Endometrial microvascular endothelial cells (primary cell): ENCODE data around the gene CAPN5. TPM values are rescaled to one million over a fixed set of nuclear protein-coding genes. Genes with fewer than 3 reads are reported as not detected.
"Not testable (repeated sequence)": the region's sequence is repeated elsewhere in the genome, so short reads cannot be mapped to it uniquely, and the experiment has no call there.

Experiments used
- in situ Hi-C: cut with HindIII; loops from 2 replicates; pipeline ENCODE4 v1.10.0; 2017; ENCODE audit warnings: low sequenced_read_pairs, low pct_unique_long_range_greater_than_20kb; ENCODE audit errors: inconsistent ontology term
- total RNA-seq: library from RNA; depleted of rRNA; stranded (reverse); fragments of >200 nt; gene quantifications from one replicate; pipeline ENCODE4 v1.2.3, GENCODE V29; 2015; ENCODE audit errors: inconsistent ontology term

Gene CAPN5
- 3.5 TPM for total RNA-seq

DNA sequence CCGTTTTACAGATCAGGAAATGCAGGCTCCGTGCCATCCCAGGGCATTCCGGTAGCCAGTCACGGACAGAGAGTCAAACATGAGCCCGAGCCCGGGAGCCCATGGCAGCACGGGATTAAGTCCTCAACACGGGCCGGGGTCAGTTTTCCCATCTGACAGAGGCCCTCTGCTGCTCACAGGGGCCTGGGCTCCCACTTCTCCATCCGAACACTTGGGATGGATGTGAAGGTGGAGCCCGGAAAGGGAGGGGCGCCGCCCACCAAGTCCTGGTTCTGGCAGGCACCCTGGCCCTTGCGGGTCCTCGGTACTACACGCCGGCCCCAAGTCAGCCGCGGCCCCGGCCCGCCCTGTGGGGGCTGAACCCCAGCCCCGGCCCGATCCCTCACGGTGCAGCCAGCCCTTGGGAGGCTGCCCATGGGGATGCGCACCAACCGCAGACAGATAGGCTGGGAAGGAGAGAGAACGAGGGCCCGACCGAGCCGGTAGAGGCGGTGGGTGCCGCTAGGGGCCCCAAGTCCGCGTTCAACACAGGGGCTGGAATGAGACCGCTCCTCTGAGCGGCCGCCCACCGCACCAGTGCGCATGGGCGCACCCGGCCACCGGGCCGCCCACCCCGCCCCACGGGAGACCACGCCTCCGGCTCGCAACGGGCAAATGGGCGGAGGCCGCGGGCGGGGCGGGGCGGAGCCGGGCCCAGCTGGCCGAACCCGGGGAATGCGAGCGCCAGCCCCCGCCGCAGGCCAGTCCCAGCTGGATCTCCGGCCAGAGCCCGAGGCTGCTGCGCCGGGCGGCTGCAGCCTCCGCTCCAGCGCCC lies at the start of gene CAPN5:
CAPN5 (plus strand) TSS at position 743 of the 814 bp plus-strand sequence. CDS start 17,916 bp downstream, outside the sequence.
- in situ Hi-C loops, result no loop called here

DNA sequence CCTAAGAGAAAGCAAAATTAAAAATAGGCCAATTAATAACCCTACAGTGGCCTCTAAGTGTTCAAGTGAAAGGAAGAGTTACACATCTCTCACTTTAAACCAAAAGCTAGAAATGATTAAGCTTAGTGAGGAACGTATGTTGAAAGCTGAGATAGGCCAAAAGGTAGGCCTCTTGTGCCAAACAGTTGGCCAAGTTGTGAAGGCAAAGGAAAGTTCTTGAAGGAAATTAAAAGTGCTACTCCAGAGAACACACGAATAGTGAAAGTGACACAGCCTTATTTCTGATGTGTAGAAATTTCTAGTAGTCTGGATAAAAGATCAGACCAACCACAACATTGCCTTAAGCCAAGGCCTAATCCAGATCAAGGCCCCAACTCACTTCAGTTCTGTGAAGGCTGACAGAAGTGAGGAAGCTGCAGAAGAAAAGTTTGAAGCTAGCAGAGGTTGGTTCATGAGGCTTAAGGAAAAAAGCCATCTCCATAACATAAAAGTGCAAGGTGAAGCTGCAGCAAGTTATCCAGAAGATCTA lies 48.3 kb upstream of the CAPN5 start:
- in situ Hi-C loops, result not testable (repeated sequence)

DNA sequence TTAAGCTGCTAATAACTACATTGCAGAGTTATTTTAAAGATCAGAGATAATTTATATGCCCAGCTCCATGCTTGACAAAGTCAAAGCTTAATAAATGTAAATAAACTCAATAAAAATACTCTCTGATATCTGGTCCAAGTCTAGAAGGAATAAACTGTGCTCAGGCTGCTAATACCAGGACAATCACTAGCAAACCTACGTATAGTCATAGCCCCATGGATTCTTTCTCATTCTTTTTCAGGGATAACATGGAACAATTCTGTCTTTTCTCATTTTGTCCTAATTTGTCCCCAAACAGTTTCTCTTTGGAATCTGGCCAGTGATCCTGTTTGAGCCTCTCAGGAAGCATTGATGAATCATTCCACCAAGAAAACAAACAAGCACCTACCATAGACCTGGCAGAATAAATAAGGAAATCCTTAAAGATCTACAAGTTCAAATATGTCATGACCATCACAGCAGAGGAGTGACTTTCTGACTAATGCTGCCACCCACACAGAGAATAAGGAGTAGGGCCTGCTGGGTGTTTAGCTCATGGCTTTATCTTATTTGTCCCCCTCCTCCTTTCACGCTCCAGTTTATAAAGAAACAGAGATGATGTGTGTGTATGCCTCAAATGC lies 46.7 kb upstream of the CAPN5 start:
- in situ Hi-C loops, result no loop called here

DNA sequence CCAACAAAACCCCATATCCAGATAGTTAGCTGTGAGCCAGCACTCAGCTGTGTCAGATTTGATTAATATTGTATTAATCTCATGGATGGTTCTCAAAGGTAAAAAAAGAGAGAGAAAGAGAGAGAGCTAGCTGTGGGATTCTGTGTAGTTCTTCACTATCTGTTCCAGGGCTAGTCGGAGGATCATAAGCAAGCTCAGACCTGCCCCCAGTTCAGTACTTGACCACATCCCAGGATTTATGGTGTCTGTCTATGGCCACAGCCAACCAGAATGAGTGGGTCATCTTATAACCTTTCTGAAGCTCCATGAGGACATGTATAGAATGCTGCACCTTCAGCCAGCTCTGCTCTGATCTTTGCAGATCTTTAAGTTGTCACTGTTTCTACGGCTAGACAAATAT lies 46.0 kb upstream of the CAPN5 start:
- in situ Hi-C loops, result no loop called here

DNA sequence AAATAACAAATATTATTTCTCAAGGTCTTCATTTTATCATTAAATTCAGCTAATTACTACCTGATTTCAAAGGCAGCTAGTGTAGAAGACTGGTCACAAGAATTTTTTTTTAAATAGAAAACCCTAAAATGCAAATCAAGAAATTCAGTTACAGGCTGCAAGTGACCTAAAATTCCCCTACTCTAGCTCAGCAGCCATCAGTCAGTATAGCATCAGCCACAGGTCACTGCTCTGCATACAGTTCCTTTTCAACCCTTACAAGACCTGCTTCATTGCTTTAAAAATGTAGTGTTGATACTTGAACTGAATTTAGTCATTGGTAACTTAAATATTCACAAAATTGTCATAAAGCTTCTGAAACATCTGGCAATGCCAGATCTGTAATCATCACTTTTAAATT lies 42.0 kb upstream of the CAPN5 start:
- in situ Hi-C loops, result no loop called here

DNA sequence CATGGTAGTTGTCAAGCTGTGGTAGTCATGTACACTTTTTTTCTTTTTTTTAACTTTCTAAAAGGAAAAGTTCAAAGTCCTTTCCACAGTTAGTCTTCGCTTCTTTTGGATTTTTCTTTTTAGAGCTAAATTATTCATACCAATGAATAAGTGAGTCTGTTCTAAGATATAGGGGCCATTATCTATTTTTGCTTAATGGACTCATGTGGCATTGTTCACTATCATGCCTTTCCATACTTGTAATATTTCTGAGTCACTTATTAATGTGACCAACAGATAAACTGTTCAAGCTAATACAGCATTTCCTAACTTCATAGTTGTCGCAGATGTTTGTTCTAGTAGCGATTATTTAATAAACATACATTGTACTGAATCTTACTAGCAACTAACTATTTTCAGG lies 40.5 kb upstream of the CAPN5 start:
- in situ Hi-C loops, result no loop called here

DNA sequence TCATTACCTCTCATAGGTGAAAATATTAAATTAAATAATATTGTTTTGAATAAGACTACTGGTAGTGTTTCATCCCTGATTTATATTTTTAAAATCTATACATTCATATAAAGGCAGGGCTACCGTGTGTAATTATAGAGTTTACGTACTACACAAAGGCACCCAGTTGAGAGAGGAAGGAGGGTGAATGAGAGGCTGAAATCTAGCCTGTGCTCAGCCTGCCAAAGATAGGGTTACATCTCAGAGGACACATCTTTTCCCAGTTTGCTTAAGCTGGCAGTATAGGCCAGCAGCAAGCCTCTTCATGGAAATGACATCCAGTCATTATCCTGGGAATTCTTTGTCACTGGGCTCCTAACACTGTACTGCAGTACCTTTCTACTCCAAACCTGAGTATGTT lies 40.0 kb upstream of the CAPN5 start:
- in situ Hi-C loops, result no loop called here

DNA sequence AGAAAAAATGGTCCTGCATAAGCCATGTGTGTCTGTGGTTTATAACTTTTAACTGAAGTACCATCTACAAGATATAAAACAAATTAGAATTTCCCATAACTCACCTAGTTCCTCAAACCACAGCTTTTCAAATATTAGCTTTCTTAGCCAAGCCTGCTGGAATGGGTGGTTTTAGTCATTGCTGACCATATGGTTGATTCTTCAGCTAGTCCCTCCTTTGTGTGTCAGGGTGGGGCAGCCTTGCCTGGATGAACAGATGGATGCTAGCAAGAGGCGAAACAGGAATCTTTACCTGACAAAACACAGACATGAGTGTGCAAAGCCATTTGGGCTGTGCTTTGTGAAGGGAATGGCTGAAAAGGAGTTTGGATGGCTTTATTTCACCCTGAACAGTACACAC lies 39.5 kb upstream of the CAPN5 start:
- in situ Hi-C loops, result no loop called here

DNA sequence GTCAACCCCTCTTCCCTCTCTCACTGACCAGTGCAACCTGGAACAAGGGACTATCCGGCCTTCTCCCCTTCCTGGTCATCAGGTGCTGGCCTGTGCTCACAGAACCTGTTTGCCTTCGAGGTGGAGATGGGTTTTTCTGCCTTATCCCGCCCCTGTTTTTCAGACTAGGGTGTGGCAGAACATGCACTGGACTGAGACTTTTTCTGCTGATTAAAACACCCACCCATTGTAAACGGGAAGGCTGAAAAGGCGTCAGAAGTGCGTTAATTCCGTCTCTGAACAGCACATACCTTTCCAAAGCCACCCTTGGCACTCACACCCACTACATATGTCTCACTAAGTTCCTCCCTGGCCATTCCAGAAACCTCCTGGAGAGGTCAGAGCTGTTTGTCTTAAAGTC lies 36.9 kb upstream of the CAPN5 start:
- in situ Hi-C loops, result no loop called here

DNA sequence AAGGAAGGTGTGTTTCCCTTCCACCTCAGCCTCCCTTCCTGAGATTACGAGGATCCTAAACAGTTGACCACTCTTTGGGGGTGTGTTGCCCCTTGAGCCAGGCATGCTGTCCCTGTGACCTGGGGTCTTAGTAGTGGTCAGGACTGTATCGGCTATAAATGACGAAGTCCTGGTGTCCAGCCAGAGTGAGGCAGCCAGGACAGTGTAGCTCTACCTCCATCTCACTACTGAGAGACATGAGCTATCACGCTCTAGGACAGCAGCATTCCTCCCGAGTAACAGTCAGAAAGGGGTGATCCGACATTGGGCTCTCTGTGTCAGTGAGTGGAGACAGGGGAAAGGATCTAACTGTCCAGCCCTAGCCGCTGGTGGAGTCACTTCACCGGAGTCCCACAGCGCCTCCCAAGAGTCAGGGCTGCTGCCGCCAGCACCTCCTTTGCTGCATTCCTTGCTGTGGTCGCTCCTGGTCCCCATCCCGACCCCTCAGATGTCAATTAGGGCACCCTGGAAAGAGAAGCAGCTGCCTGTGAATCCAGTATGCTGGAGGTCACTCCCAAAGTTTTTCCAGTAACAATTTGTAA lies 35.8 kb upstream of the CAPN5 start:
- in situ Hi-C loops, result no loop called here

DNA sequence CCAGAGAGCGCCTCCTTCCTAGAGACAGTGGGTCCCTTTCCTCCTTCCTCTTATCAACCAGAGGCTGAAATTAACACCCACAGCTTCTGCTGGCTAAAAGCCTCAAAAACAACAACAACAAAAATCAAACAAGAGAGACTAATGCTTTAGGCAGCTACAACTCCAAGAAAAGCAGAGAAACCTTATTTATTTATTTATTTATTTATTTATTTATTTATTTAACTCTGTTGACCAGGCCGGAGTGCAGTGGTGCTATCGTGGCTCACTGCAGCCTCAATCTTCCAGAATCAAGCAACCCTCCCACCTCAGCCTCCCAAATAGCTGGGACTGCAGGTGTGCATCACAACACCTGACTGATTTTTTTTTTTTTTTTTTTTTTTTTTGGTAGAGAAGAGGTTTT lies 35.2 kb upstream of the CAPN5 start:
- in situ Hi-C loops, result no loop called here

DNA sequence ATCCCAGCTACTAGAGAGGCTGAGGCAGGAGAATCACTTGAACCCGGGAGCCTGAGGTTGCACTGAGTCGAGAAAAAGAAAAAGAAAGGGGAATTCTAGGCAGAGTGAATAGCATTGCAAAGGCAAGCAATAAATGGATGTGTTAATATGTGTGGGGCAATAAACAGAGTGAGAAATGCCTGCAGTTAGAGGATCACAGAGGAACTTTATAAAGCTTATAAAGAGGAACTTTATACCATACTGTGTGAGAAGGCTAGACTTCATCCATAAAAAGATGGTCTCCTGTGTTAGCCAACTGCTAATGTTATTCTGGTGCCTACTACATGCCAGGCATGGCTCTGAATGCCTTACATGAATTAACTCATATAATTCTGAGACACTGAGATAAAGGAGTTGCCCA lies 31.7 kb upstream of the CAPN5 start:
- in situ Hi-C loops, result no loop called here

DNA sequence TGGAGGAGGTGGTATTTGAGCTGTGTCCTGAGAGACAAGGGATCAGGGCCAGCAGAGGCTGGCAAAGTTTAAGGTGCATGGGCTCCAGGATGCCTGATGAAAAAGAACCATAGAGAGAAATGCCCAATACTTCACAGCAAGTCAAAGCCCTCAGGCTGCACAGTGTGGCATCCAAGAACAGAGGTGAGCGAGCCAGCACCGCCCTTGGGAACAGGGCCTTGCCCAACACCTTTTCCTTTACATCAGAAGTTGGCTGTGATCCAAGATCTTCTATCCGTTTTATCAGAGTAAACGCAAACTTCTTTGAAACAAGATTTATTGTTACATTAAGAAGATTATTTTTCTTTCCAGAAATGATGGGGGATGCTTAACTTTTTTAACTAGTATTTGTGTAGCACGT lies 31.2 kb upstream of the CAPN5 start:
- in situ Hi-C loops, result no loop called here

DNA sequence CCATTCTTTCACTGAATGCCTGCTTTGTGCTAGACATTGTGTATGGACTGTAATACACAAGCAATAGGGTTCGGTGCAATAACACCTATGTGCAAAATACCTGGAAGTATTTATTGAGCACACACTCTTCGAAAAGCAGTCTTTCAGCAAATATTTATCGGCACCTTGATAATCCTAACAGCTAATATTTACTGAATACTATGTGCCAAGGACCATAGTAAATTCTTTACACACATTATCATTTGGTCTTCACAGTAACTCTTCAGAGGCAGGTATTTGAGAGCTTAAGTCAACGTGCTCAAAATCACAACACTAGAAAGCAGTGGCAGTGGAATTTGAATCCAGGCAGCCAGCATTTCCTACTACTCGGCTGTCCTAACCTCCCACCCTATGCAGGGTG lies 30.4 kb upstream of the CAPN5 start:
- in situ Hi-C loops, result no loop called here

DNA sequence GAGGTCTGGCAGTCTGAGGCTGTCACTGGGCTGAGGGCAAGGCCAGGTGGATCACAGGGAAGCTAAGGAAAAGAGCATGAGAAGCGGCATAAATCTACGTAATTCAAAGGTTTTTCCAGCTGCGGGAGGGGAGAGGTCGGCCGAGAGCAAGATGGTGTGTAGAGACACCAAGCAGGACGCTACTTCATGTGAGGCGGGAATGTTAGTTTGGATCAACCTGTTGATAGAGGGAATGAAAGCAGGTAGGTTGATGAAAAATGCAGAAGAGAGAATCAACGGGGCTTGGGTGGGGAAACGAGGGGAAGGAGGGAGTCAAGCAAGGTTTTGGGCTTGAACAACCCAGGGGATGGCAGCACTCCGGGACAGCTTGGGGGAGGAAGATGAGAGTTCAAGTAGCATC lies 29.7 kb upstream of the CAPN5 start:
- in situ Hi-C loops, result no loop called here

DNA sequence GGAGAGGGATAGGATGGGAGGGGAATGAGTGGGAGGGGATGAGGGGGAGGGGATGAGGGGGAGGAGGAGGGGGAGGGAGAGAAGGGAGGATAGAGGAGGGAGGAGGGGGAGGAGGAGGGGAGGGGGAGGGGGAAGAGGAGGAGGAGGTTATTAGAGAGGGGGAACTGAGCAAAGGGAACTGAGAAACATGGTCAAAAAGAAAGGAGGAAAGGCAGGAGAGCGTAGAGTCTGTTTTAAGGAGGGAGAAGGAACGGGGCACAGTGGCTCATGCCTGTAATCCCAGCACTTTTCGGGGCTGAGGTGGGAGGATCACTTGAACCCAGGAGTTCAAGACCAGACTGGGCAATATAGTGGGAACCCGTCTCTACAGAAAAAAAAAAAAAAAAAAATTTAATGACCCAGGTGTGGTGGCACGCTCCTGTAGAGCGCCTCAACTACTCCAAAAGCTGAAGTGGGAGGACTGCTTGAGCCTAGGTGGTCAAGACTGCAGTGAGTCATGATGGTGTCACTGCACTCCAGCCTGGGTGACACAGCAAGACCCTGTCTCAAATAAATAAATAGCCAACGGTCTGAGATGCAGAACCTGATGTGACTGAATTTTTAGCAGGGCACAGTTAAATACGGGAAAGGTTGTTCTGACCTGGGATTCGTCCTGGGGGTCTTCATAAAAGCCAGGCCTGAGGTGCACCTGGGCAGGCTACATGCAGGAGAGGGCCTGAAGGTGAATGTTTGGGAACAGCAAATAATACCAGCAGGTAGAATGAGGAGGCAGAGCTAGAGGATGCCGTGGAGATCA lies 28.5 kb upstream of the CAPN5 start:
- in situ Hi-C loops, result no loop called here

DNA sequence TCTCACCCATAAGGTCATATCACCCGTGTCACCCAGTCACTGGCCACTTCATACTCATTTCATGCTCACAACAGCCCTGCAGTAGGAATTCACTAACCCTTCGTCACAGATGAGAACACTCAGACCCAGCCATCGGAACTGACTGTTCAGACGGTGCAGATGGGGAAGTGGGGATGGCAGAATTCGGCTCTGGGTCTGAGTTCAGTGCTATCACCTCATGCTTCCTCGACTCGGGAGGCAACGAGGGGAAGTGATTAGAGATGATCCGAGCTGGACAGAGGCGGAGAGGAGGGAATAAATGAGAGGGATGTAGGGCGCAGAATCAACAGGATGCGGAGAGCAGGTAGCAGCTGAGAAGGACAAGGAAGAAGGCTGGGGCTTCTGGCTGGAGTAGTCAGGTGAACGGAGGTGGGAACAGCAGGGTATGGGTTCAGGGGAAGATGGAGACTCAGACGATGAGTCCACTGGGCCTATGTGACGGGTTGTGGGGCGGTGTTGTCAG lies 27.9 kb upstream of the CAPN5 start:
- in situ Hi-C loops, result no loop called here

DNA sequence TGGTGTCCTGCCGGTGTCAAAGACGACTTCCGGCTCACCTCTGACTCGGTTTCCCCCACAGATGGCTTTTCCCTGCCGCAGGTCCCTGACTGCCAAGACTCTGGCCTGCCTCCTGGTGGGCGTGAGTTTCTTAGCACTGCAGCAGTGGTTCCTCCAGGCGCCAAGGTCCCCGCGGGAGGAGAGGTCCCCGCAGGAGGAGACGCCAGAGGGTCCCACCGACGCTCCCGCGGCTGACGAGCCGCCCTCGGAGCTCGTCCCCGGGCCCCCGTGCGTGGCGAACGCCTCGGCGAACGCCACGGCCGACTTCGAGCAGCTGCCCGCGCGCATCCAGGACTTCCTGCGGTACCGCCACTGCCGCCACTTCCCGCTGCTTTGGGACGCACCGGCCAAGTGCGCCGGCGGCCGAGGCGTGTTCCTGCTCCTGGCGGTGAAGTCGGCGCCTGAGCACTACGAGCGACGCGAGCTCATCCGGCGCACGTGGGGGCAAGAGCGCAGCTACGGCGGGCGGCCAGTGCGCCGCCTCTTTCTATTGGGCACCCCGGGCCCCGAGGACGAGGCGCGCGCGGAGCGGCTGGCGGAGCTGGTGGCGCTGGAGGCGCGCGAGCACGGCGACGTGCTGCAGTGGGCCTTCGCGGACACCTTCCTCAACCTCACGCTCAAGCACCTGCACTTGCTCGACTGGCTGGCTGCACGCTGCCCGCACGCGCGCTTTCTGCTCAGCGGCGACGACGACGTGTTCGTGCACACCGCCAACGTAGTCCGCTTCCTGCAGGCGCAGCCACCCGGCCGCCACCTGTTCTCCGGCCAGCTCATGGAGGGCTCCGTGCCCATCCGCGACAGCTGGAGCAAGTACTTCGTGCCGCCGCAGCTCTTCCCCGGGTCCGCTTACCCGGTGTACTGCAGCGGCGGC lies 27.0 kb upstream of the CAPN5 start:
- in situ Hi-C loops, result no loop called here
